ENCODE data around the gene PDZD7.

The PDZD7 gene

GRCh38 chr10:100996678-100997359 is 34.1 kb downstream of the PDZD7 start:
- Mint-ChIP-seq H3K9me3 (no peaks in the 10 kb centered on the region), H3K36me3 (peaks cover 7% of the 10 kb centered on the region)

GRCh38 chr10:100995181-100995580 is 35.7 kb downstream of the PDZD7 start:
- no peak overlapping the region for H3K4me3 Mint-ChIP-seq
- H3K9me3 Mint-ChIP-seq: no peaks in the 10 kb centered on the region
- H3K4me1 Mint-ChIP-seq: peaks cover 33% of the 10 kb centered on the region
- peaks cover 18% of the 10 kb centered on the region for H3K36me3 Mint-ChIP-seq
- H3K27ac Mint-ChIP-seq: no peak overlapping the region
- no peaks in the 10 kb centered on the region for H3K27me3 Mint-ChIP-seq

More at GRCh38 chr10:100996678-100997359, 34.1 kb downstream of the PDZD7 start:
- H3K27me3 Mint-ChIP-seq: no peaks in the 10 kb centered on the region
- H3K4me1 Mint-ChIP-seq: peaks cover 25% of the 10 kb centered on the region
- H3K4me3 Mint-ChIP-seq: peak overlapping the region; percentile 92
- H3K27ac Mint-ChIP-seq: peak overlapping the region; percentile 83

- H3K36me3 Mint-ChIP-seq: peaks cover 20% of the 10 kb centered on the region
- H3K9me3 Mint-ChIP-seq: no peaks in the 10 kb centered on the region
- no peaks in the 10 kb centered on the region for H3K27me3 Mint-ChIP-seq
- no peak overlapping the region for H3K4me3 Mint-ChIP-seq
- H3K27ac Mint-ChIP-seq: no peak overlapping the region
- H3K4me1 Mint-ChIP-seq: peaks cover 38% of the 10 kb centered on the region
Observed at GRCh38 chr10:100993986-100994708, 36.8 kb downstream of the PDZD7 start.

GRCh38 chr10:100989088-100989487 is 41.8 kb downstream of the PDZD7 start:
- Mint-ChIP-seq H3K36me3 (peaks cover 25% of the 10 kb centered on the region), H3K27me3 (no peaks in the 10 kb centered on the region), H3K9me3 (no peaks in the 10 kb centered on the region), H3K27ac (no peak overlapping the region), H3K4me1 (peaks cover 41% of the 10 kb centered on the region), H3K4me3 (peak overlapping the region; percentile 92)

- Mint-ChIP-seq H3K4me3 (peak overlapping the region; percentile 92), H3K36me3 (peaks cover 21% of the 10 kb centered on the region), H3K27me3 (no peaks in the 10 kb centered on the region), H3K9me3 (no peaks in the 10 kb centered on the region), H3K4me1 (peaks cover 41% of the 10 kb centered on the region), H3K27ac (no peak overlapping the region)
Observed at GRCh38 chr10:100988166-100988565, 42.8 kb downstream of the PDZD7 start.

GRCh38 chr10:100987685-100988049 is 43.3 kb downstream of the PDZD7 start:
- peak overlapping the region; percentile 96 for H3K27ac Mint-ChIP-seq
- peaks cover 41% of the 10 kb centered on the region for H3K4me1 Mint-ChIP-seq
- peaks cover 21% of the 10 kb centered on the region for H3K36me3 Mint-ChIP-seq
- no peaks in the 10 kb centered on the region for H3K27me3 Mint-ChIP-seq
- peak overlapping the region; percentile 92 for H3K4me3 Mint-ChIP-seq
- no peaks in the 10 kb centered on the region for H3K9me3 Mint-ChIP-seq

- Mint-ChIP-seq H3K36me3 (peaks cover 21% of the 10 kb centered on the region), H3K9me3 (no peaks in the 10 kb centered on the region), H3K27me3 (no peaks in the 10 kb centered on the region), H3K4me3 (peak within 1 kb of the TSS; percentile 92), H3K4me1 (peaks cover 41% of the 10 kb centered on the region), H3K27ac (peak within 1 kb of the TSS; percentile 96)
Observed at GRCh38 chr10:100986952-100987684, 43.8 kb downstream of the PDZD7 start, which contains the start of the genes MRPL43 and TWNK. Gene MRPL43 (minus strand): TSS chr10:100987497. CDS start chr10:100987443, 54 bp downstream. Gene TWNK (plus strand): TSS chr10:100987543. CDS start chr10:100988211, 668 bp downstream.

GRCh38 chr10:100986623-100986951 is 44.3 kb downstream of the PDZD7 start:
- no peaks in the 10 kb centered on the region for H3K27me3 Mint-ChIP-seq
- H3K36me3 Mint-ChIP-seq: peaks cover 21% of the 10 kb centered on the region
- H3K4me3 Mint-ChIP-seq: peak overlapping the region; percentile 92
- H3K9me3 Mint-ChIP-seq: no peaks in the 10 kb centered on the region
- peaks cover 41% of the 10 kb centered on the region for H3K4me1 Mint-ChIP-seq
- H3K27ac Mint-ChIP-seq: peak overlapping the region; percentile 96

GRCh38 chr10:100985336-100985735 is 45.6 kb downstream of the PDZD7 start:
- Mint-ChIP-seq H3K27me3 (no peaks in the 10 kb centered on the region), H3K4me3 (no peak overlapping the region), H3K9me3 (no peaks in the 10 kb centered on the region), H3K4me1 (peaks cover 30% of the 10 kb centered on the region), H3K27ac (peak overlapping the region; percentile 24), H3K36me3 (peaks cover 10% of the 10 kb centered on the region)

- Mint-ChIP-seq H3K4me1 (peaks cover 28% of the 10 kb centered on the region), H3K27ac (no peak overlapping the region), H3K27me3 (no peaks in the 10 kb centered on the region), H3K4me3 (no peak overlapping the region), H3K36me3 (peaks cover 9% of the 10 kb centered on the region), H3K9me3 (no peaks in the 10 kb centered on the region)
Observed at GRCh38 chr10:100984672-100985177, 46.2 kb downstream of the PDZD7 start.

- Mint-ChIP-seq H3K36me3 (peaks cover 8% of the 10 kb centered on the region), H3K9me3 (no peaks in the 10 kb centered on the region), H3K27me3 (no peaks in the 10 kb centered on the region), H3K4me3 (no peak overlapping the region), H3K4me1 (peaks cover 22% of the 10 kb centered on the region), H3K27ac (no peak overlapping the region)
Observed at GRCh38 chr10:100983868-100984671, 46.9 kb downstream of the PDZD7 start.

- no peaks in the 10 kb centered on the region for H3K9me3 Mint-ChIP-seq
- H3K27ac Mint-ChIP-seq: no peak overlapping the region
- H3K36me3 Mint-ChIP-seq: peaks cover 8% of the 10 kb centered on the region
- no peak overlapping the region for H3K4me3 Mint-ChIP-seq
- no peaks in the 10 kb centered on the region for H3K27me3 Mint-ChIP-seq
- peaks cover 22% of the 10 kb centered on the region for H3K4me1 Mint-ChIP-seq
Observed at GRCh38 chr10:100982916-100983830, 47.8 kb downstream of the PDZD7 start.

- H3K9me3 Mint-ChIP-seq: no peaks in the 10 kb centered on the region
- no peaks in the 10 kb centered on the region for H3K36me3 Mint-ChIP-seq
- no peaks in the 10 kb centered on the region for H3K27me3 Mint-ChIP-seq
- H3K4me1 Mint-ChIP-seq: peaks cover 10% of the 10 kb centered on the region
- no peak overlapping the region for H3K4me3 Mint-ChIP-seq
- H3K27ac Mint-ChIP-seq: no peak overlapping the region
Observed at GRCh38 chr10:100981178-100981772, 49.7 kb downstream of the PDZD7 start.

GRCh38 chr10:100980711-100981110 is 50.2 kb downstream of the PDZD7 start:
- Mint-ChIP-seq H3K4me3 (no peak overlapping the region), H3K36me3 (no peaks in the 10 kb centered on the region), H3K27me3 (no peaks in the 10 kb centered on the region), H3K4me1 (peaks cover 5% of the 10 kb centered on the region), H3K27ac (no peak overlapping the region), H3K9me3 (no peaks in the 10 kb centered on the region)

Data from activated naive CD4-positive, alpha-beta T cell treated with anti-CD3 and anti-CD28 coated beads, Interleukin-2, amount 50 U/mL, for 24 hours (primary cell).